DMS53 (cell line): ENCODE data around the gene QSOX2.

Experiments
- DNase-seq: peaks from one replicate; lab custom pipeline; 2025; lab: John Stamatoyannopoulos, UW

The QSOX2 gene

GRCh38 chr9:136251264-136252115 is 5.9 kb upstream of the QSOX2 start:
- peak; percentile 32 for DNase-seq

- no peak for DNase-seq
Measured at GRCh38 chr9:136250676-136251075, 5.1 kb upstream of the QSOX2 start.

- DNase-seq = peak; percentile 91
Measured at GRCh38 chr9:136249877-136250559, 4.4 kb upstream of the QSOX2 start.

GRCh38 chr9:136248951-136249876 is 3.6 kb upstream of the QSOX2 start:
- no peak for DNase-seq

GRCh38 chr9:136247947-136248637 is 2.5 kb upstream of the QSOX2 start:
- DNase-seq = no peak

DNA sequence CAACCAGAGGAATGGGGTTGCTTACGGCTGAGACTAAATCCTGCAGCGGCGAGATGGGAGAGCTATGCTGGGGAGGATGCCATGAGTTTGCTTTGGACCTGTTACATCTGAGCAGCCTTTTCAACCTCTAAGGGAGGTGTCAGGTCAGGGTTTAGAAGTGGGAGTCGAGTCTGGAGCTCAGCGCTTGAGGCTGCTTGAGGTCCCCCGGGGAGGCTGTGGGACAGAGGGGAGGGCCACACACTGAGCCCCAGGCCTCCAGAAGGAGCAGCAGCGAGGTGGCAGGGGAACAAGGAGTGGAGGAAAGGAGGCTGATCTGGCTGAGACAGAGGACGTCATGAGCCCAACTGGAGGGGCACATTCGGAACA is 1.9 kb upstream of the QSOX2 start:
- no peak for DNase-seq

DNA sequence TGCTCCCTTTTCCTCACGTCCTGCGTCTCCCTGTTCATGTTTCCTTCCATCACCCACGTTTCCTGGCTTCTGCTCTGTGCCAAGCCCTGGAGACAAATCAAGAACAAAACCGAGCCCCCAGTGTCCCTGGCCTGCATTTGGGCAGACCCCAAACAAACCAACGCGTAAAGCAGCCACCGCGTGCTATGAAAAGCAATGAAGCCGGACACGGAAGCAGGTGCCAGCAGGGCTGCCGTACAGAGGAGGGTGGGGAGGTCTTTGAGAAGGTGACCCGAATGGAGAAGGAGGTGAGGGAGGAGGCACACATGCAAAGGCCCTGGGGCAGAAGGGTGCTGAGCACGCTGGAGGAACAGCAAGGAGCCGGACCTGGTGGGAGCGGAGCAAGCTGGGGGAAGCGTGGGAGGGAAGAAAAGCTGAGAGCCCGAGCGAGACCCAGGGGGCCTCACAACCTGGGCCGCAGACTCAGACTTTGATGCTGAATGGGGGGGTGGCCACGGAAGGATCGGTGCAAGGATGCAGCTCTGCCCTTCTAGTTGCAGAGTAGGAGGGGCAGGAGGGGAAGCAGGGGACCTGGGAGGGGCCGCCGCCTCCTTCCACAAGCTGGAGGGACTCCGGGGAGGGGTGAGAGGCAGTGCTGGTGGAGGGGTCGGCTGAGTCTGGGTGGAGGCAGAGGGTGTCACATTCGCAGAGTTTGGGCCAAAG is 1.4 kb upstream of the QSOX2 start:
- DNase-seq = no peak

DNA sequence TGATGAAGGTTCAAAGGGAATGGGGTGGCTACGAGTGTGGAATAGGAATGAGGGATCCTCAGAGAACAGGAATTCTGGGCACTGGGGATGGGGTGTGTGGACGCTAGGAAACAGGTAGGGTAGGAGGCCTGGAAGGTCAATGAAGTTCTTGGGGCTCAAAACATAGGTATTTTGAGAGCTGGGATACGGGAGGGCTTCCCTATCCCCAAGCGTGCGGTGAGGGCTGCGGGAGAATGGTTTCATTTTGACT is 718 bp downstream of the QSOX2 start:
- no peak for DNase-seq

GRCh38 chr9:136244122-136244968 is 1.3 kb downstream of the QSOX2 start:
- DNase-seq = no peak

DNA sequence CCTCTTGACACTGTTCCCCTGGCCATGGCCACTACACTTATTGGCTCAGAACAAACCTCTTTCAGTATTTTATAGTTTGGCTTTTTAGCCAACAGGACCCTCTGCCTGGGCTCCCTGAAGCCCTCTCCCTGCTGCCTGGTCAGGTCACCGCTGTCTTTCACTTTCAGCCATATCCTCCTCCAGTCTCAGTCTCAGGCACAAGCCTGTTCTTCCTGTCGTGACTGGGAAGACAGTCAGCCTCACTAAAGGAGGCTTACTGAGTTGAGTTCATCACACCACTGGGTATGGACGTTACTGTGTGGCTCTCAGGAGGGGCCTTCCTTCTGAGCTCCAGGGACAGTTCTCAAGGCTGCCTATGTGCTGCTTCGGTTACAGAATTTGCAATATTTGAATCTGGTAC is 2.0 kb downstream of the QSOX2 start:
- no peak for DNase-seq

DNA sequence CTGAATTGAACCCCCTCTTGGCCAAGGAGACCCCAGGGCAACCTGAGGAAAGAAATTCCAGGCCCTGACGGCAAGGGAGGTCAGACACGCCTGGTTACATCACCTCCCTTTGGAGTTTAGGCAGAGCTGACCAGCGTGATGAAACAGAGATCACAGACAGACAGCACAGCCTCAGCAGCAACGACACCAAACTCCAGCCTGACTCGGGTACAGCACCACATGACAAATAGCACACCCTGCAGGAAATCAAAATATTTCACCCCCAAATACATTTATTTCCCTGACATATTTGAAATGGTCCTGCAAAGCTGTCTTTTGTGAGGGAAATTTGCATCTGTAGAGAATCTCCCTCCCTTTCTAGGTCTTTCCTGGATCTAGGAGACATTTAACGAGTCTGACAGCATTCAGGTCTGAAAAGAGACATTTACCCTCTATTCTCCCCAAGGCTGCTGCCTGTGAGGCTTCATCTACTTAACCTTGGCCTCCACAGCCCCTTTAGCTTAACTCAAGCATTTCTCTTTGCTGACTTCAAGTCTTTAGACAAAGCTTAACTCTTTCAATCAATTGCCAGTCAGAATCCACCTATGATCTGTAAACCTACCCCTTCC is 2.6 kb downstream of the QSOX2 start:
- DNase-seq = no peak

GRCh38 chr9:136242248-136242647 is 3.4 kb downstream of the QSOX2 start:
- no peak for DNase-seq

GRCh38 chr9:136241542-136241941 is 4.1 kb downstream of the QSOX2 start:
- DNase-seq = no peak

DNA sequence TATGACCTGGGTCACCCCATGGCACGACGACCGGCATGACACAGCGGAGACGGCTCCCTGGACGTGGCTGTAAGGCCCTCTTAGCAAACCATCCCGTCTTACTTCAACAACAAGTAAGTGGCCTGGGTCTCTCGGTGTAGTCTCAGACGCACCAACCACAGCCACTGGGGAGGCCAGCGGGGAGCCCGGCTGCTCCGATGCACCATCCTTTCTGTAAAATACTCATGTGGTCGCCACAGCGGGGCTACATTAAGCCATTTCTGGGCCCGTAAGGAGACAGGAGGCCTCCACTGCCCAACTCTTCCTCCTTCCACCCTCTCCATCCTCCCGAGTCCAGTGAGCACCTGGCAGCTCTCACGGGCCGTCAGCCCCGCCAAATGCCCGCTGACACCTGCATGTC is 4.7 kb downstream of the QSOX2 start:
- no peak for DNase-seq

- DNase-seq = no peak
Measured at GRCh38 chr9:136239983-136240330, 5.7 kb downstream of the QSOX2 start.

GRCh38 chr9:136239135-136239982 is 6.3 kb downstream of the QSOX2 start:
- DNase-seq = no peak

- no peak for DNase-seq
Measured at GRCh38 chr9:136238342-136238732, 7.3 kb downstream of the QSOX2 start.

- no peak for DNase-seq
Measured at GRCh38 chr9:136237486-136238341, 7.9 kb downstream of the QSOX2 start.
